ENCODE data around the gene SGPL1.

The SGPL1 gene

GRCh38 chr10:70928140-70928539 is 112.4 kb downstream of the SGPL1 start:
- no peaks in the 10 kb centered on the region for H3K4me1 ChIP-seq (ENCODE audit: control insufficient read depth in 5 of 5, insufficient read depth in 5 of 5, low read length in 5 of 5)
- no peak overlapping the region for H3K9ac ChIP-seq (ENCODE audit: low read length in 5 of 5)
- H3K4me3 ChIP-seq (ENCODE audit: low read depth in 1 of 5, low read length in 5 of 5) = no peak overlapping the region
- peaks cover 16 to 41% (median 30%) of the 10 kb centered on the region in 5 donors for H3K27me3 ChIP-seq (ENCODE audit: control insufficient read depth in 5 of 5, insufficient read depth in 4 of 5, low read length in 5 of 5)
- no peaks in the 10 kb centered on the region for H3K9me3 ChIP-seq (ENCODE audit: control insufficient read depth in 5 of 5, low read length in 5 of 5)
- H3K27ac ChIP-seq (ENCODE audit: low read depth, low read length) = no peak overlapping the region
- no peaks in the 10 kb centered on the region for H3K36me3 ChIP-seq (ENCODE audit: control insufficient read depth in 5 of 5, insufficient read depth in 5 of 5, low read length in 5 of 5)

GRCh38 chr10:70930263-70931000 is 114.7 kb downstream of the SGPL1 start:
- Histone ChIP-seq H3K27ac (ENCODE audit: low read depth, low read length) (no peak overlapping the region), H3K9me3 (ENCODE audit: control insufficient read depth in 5 of 5, low read length in 5 of 5) (no peaks in the 10 kb centered on the region), H3K27me3 (ENCODE audit: control insufficient read depth in 5 of 5, insufficient read depth in 4 of 5, low read length in 5 of 5) (peaks cover 20 to 41% (median 38%) of the 10 kb centered on the region in 5 donors), H3K9ac (ENCODE audit: low read length in 5 of 5) (no peak overlapping the region), H3K4me1 (ENCODE audit: control insufficient read depth in 5 of 5, insufficient read depth in 5 of 5, low read length in 5 of 5) (peaks cover 0 to 3% (median 0%) of the 10 kb centered on the region in 5 donors), H3K36me3 (ENCODE audit: control insufficient read depth in 5 of 5, insufficient read depth in 5 of 5, low read length in 5 of 5) (no peaks in the 10 kb centered on the region), H3K4me3 (ENCODE audit: low read depth in 1 of 5, low read length in 5 of 5) (no peak overlapping the region)
